ENCODE results near the gene TOX2.

The TOX2 gene

DNA sequence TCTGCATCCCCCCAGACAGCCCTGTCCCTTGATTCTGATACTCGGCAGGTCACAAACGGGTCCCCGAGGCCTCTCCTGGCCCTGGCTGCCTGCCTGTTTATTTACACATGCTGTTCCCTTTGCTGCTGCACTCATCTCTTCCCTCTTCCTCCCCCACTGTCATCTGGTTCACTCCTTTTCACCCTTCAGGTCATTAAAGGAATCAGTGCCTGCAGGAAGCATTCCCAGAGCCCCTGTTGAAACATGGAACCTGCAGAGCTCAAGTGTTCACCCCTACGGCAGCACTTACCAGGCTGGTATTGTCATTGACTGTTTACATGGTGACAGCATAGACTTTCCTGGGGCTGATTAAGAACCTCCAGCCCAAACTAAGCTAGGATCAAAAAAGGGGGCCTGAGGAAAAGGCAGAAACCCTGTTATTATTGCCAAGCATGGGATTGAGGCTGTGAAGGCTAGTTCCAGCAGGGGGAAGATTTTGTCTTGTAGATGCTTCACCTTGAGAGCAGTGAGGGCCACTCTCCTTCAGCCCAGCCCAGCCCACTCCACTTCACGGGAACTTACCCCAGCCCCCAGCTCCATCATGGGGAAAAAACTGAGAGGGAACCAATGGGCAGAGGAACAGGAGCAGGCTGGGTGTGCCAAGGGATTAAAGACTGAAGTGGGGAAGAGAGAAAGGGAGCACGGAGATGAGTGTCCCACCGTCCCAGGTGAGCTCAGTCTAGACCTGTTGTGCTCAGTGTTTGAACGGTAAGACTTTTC, 199.1 kb downstream of the TOX2 start:
- DNase-seq: no peak

DNA sequence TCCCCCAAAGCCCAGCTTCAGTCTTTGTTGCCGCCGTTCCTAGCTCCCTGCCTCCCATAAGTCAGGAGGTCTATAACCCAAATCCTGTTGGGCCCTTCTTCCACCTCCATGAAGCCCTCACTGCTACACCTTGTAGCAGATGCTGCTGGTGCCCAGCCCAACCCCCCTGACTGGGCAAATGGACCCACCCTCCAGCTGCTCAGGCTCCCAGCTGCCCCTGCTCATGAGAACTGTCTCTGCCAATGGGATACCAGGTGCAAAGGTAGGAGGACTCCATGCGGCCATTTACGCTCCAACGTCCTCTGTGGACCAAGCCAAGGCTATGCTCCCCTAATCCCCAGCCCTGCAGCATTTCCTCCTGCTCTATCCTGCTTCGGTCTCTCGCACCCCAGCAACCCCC, 200.5 kb downstream of the TOX2 start:
- no peak for DNase-seq

DNA sequence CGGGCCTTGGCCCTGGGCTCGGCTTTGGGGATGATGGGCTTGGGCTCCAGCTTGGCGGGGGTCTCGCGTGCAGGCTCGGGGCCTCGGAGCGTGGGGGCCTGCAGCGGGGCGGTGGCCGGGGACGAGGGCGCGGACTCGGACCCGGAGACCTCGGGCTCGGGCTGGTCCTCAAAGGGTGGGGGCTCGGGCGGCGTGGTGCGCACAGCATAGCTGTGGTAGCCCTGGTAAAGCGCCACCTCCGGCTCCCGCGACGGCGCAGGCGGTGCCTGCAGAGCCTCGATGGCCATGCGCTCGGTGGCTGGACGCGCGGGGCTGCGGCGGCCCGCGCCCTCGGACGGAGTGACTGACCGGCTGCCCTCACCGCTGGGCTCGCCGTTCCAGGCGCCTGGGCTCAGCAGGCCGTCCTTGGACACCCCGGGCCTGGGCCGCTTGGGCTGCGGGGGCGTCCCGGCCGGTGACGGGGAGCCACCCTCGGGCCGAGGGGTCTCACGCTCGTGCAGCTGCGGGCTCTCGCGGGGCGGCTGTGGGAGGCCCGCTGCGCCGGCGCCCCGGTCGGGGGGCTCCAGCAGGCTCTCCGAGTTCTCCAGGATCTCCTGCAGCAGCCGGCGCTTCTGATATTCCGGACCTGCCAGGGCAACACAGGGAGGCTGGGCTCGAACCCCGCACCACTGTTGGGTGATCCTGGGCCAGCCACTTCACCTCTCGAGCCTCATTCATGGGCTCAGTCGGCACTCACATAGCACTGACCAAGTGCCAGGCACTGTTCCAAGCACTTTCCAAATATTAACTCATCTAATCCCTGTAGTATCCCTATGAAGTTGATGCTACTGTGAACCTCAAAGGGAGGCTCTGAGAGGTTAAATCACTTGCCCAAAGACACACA, 201.4 kb downstream of the TOX2 start:
- DNase-seq: no peak

DNA sequence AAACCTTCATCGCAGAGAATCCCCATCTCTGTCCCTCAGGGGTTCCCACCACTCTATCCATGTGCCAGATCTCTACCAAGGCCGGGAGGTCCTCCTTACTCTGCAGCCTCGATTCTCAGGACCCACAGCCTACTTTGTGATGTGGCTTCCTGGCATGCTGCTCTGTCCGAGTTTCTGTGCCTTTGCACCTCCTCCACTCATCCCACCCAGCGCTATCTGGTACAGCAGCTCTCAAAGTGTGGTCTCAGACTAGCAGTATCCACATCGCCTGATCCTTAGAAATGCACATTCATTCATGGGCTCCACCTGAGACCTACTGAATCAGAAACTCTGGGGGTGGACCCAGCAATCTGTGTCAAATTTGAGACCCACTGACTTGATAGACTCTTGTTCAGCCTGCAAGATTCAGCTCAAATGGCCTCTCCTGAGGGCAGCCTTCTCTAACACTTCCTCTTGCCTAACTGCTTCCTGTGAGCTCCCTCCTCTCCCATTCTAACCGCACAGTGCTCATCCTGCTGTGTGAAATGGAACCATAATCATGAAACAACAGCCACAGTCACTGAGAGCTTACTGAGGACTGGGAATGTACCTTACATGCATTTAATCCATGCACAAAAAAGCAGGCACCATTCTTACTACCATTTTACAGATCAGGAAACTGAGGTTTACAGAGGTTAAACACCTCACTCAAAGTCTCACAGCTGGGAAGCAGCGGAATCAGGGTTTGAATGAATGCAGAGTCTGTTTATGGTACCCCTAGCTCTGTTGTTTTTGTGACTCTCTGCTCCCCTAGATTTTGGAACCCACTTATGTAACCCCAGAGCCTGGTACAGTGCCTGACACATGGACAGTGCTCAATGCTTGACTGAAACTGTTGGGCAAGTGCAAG, 202.9 kb downstream of the TOX2 start:
- DNase-seq: no peak

DNA sequence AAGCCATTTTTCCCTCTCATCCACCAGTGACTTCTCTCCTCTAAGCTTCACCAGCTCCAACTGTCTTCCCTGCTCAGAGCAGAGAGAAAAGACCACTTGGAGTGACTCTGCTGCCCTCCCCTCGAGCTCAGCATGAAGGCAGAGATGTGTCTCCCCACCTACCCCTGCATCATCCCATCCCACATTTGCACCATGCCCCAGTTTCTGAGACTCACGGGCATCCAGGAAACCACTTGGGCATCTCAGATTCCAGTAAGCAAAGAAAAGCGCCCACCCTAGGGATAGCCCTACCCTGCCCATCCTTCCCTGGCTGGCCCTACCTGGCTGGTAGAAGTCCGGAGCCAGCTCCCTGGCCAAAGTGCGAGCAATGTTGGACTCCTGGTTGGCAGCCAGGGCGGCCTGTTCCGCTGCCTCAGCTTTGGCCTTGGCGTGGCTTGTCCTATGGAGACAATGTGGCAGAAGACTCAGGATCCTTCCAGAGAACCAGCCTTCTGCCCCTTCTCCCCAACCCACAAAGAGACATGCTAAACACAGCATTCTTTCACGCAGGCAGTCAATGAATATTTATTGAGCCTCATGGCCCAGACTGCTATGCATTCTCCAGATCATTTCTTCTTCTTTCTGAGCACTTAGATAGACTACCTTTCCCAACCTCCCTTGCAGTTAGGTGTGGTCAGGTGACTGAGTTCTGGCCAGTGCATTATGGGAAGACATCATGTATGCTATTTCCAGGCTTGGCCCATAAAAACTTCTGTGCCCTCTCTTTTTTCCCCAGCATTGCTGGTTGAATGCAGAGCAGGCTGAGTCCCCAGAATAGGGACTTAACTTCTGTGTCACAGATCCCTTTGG, 203.8 kb downstream of the TOX2 start:
- no peak for DNase-seq
